Caki2 (cell line): ENCODE data around the gene KLF11. TPM values are rescaled to one million over a fixed set of nuclear protein-coding genes. Genes with fewer than 3 reads are reported as not detected.

Experiments used
- DNase-seq: peaks from one replicate; pipeline ENCODE4 v3.0.0-alpha.2; 2015; ENCODE audit warnings: low read depth
- in situ Hi-C: cut with HindIII; loops from 2 replicates; pipeline ENCODE4 v1.10.0; 2016; ENCODE audit warnings: low sequenced_read_pairs, low pct_unique_long_range_greater_than_20kb, mixed read lengths
- total RNA-seq: library from RNA; depleted of rRNA; stranded (reverse); fragments of >200 nt; shearing (Covaris generic); gene quantifications from 2 replicates; pipeline ENCODE4 v1.2.3, GENCODE V29; 2014; ENCODE audit warnings: low replicate concordance

KLF11 gene
- total RNA-seq, 1 experiment from 2014 or later, result 13.1 TPM

GRCh38 chr2:10034333-10035052, 8.9 kb upstream of the KLF11 start:
- DNase-seq, result no peak
- in situ Hi-C loops, result loop anchor here (25.0 kb wide), 1 partner anchor 222 kb away; no protein-coding TSS in a partner anchor

GRCh38 chr2:10035053-10035422, 8.3 kb upstream of the KLF11 start:
- in situ Hi-C loops, result loop anchor here (25.0 kb wide), 1 partner anchor 223 kb away; no protein-coding TSS in a partner anchor
- DNase-seq, result no peak

GRCh38 chr2:10035633-10036032, 7.7 kb upstream of the KLF11 start:
- in situ Hi-C loops, result loop anchor here (25.0 kb wide), 1 partner anchor 223 kb away; no protein-coding TSS in a partner anchor
- no peak for DNase-seq

DNA sequence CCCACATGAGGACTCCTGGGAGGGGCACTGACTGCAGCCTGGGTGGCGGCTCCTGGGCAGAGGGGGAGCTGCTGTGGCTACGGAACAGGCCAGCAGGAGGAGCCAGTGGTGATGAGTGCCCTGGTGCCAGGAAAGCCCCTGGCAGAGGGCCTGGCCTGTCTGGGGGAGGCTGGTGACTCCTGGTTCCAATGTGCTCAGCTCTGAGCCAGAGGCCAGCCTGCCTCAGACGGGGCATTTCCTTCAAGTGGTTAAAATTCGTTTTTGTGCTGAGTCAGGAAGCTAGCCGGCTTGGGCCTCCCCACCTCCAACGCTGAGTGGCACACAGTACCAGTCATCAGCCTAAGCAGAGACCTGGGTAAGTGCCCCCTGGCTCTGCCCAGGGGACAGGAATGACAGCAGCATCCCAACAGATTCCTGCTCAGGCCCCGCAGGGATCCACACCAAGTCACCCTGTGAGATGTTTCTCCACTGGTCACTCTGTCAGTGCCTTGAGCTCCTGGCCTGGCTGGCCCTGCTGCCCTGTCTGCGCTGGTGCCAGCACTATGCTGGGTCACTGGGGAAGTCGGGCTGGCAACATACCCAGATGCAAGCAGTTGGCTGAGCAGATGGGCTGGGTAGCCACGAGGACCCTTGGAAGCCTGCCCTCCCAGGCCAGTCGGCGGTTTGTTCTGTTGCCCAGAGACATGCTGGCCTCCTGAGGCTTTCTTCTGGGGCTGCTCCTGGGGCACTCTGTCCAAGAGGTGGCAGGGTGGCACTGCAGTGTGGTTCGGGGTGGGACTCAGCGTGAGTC, 7.1 kb upstream of the KLF11 start:
- DNase-seq, result peak; percentile 94
- in situ Hi-C loops, result loop anchor here (25.0 kb wide), 1 partner anchor 224 kb away; no protein-coding TSS in a partner anchor

GRCh38 chr2:10038123-10038522, 5.2 kb upstream of the KLF11 start:
- no peak for DNase-seq
- in situ Hi-C loops, result loop anchor here (25.0 kb wide), 1 partner anchor 226 kb away; no protein-coding TSS in a partner anchor

GRCh38 chr2:10038716-10039115, 4.6 kb upstream of the KLF11 start:
- in situ Hi-C loops, result loop anchor here (25.0 kb wide), 1 partner anchor 226 kb away; no protein-coding TSS in a partner anchor
- no peak for DNase-seq

DNA sequence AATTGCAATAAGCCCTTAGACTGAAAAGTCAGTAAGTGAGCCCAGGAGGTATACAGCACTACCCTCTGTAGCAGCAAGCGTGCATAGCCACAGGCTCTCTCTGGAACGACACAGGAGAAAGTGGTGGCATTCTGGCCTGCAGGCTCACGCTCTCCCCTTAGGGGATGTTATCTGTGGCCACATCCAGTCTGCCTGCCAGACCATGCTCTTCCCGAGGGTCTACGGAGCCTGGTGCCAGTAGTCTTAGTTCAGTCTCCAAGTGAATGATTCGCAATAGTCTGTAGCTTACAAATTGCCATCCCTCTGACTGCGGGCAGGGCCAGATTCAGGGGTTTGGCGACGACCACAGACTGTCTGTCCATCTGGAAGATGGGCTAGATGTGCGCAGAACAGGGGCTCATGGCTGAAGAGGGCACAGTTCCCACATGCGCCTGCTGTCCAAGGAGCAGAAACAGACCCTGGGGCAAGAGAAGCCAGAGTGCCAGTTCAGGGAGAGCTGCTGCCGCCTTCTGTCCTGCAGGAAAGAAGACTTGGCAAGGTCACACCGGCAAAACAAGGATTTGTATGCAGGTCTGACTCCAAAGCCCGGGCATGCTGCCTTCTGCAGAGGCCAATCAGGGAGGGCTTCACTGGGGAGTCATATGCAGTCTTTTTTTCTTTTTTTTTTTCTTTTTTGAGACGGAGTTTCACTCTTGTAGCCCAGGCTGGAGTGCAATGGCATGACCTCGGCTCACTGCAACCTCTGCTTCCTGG, 3.5 kb upstream of the KLF11 start:
- in situ Hi-C loops, result loop anchor here (25.0 kb wide), 1 partner anchor 228 kb away; no protein-coding TSS in a partner anchor
- DNase-seq, result no peak

GRCh38 chr2:10041711-10042110, 1.6 kb upstream of the KLF11 start:
- in situ Hi-C loops, result loop anchor here (25.0 kb wide), 1 partner anchor 229 kb away; no protein-coding TSS in a partner anchor
- no peak for DNase-seq

DNA sequence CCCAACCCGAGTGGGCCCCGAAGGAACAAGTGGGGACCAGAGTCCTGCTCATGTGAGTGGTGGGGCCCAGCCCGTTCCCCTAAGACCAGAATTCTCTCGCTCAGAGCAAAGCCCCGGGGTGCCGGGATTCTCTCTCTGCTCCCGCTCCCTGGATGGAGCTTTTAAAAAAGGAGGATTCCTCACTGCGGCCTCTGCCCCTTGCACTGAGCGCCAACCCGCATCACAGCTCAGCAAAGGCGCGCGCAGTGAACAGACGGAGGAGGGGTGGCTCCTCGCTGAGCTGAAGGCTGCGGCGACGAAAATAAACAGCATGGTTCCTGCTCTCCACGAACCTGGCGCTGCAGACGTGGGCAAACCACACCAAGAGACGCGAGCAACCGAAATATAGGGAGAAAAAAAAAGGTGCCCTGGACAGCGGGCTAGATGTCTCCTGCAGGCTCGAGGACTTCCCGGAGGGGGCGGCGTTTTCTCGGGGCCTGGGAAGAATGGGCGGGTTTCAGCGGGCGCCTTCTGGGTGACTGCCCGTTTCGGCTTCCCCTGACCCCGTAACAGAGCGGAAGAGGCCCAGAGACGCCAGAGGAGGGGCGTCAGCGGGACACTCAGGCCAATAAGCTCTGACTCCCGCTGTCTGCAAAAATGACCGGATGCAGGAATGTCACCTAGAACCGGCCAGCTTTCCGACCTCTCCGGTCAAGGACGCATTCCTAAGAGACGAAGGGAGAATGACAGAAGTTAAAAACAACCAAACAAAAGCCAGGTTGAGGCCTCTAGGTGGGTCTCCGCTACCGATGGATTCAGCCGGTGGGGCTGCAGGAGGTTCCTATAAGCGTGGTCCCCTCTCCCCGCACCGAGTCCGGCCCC, 819 bp upstream of the KLF11 start:
- in situ Hi-C loops, result loop anchor here (25.0 kb wide), 1 partner anchor 230 kb away; no protein-coding TSS in a partner anchor

DNA sequence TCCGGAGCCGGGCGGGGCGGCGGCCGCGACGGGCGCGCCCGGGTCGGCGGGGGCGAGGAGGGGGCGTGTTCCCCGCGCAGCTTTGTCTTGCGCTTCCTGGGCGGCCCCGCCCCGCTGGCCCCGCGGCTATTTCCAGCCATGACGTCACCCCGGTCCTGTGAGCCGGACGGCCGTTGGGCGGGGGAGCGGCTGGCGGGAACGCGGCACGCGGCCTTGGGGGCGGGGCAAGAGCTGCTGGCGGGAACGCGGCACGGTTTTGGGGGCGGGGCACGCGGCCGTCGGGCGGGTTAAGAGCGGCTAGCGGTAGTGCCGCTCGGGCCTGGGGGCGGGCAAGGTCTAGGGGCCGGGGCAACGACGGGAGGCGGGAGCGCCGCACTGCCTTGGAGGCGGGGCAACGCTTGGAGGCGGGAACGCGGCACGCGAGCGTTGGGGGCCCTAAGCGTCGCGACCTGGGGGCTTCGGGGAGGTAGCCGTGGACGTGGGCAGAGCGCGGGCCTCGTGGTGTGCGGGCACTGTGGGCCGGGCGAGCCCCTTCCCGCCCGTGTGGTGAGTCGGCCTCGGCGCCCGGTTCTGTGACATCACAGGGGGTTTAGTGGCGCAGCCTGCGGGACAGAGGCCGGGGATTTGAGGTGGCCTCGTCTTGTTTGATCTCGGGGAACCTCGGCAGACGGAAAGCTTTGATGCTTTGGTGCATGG, 704 bp downstream of the KLF11 start:
- peak; percentile 90 for DNase-seq
- in situ Hi-C loops, result loop anchor here (25.0 kb wide), 1 partner anchor 232 kb away; no protein-coding TSS in a partner anchor

More for the DNA sequence above, 819 bp upstream of the KLF11 start:
- DNase-seq, result peak; percentile 76

GRCh38 chr2:10045561-10046355, 2.4 kb downstream of the KLF11 start:
- in situ Hi-C loops, result loop anchor here (25.0 kb wide), 1 partner anchor 233 kb away; no protein-coding TSS in a partner anchor
- DNase-seq, result peak; percentile 80

- in situ Hi-C loops, result loop anchor here (25.0 kb wide), 1 partner anchor 235 kb away; no protein-coding TSS in a partner anchor
- DNase-seq, result no peak
Measured at GRCh38 chr2:10046931-10047330, 3.6 kb downstream of the KLF11 start.

GRCh38 chr2:10047616-10048500, 4.5 kb downstream of the KLF11 start:
- no peak for DNase-seq
- in situ Hi-C loops, result loop anchor here (25.0 kb wide), 1 partner anchor 236 kb away; no protein-coding TSS in a partner anchor

- DNase-seq, result peak; percentile 57
- in situ Hi-C loops, result loop anchor here (25.0 kb wide), 1 partner anchor 236 kb away; no protein-coding TSS in a partner anchor
Measured at GRCh38 chr2:10048501-10049171, 5.3 kb downstream of the KLF11 start.
